HS-27A (cell line): ENCODE results near the gene RBM7.
A peak's percentile ranks its signal among the peaks of the same experiment; 100 is the strongest.

ENCODE experiments used
- DNase-seq: peaks from one replicate; pipeline ENCODE4 v3.0.0-alpha.2; 2012; ENCODE audit warnings: low read depth, missing footprints

RBM7 gene, protein sequence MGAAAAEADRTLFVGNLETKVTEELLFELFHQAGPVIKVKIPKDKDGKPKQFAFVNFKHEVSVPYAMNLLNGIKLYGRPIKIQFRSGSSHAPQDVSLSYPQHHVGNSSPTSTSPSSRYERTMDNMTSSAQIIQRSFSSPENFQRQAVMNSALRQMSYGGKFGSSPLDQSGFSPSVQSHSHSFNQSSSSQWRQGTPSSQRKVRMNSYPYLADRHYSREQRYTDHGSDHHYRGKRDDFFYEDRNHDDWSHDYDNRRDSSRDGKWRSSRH

DNA sequence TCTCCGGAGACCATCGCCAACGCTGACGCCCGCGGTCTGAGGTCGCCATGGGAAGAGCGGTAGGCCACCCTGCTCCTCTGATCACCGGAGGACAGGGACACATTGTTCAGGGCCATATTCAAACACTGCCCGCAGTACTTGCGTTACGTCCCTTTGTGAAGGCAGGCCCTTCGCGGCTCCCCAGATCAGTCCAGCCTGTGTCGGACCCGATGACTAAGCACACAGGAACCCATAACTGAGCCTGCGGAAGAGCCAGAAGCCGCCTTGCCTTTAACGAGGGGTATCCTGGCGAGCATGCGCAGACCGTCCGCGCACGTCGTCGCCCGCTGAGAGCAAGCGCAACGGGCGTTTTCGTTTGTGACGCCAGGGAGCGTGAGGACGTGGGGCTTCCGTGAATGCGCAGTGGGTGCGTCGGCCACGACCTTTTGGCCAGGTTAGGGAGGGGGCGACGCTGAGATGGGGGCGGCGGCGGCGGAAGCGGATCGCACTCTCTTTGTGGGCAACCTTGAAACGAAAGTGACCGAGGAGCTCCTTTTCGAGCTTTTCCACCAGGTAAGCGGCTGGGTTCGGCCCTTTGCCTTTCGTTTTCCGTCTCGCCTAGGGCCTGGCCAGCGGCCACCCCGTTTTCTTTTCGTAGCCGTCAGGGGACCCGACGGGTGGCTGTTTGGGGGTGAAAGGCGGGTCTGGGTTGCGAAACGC is at the start of gene RBM7, which contains the start of gene C11orf71:
Gene RBM7 (plus strand): TSS at position 451 of the 699 bp plus-strand sequence. CDS start 6 bp downstream, at position 457.
Gene C11orf71 (minus strand): TSS at position 296 of the 699 bp plus-strand sequence. CDS start 180 bp downstream, at position 116.
- peak; percentile 91 for DNase-seq

DNA sequence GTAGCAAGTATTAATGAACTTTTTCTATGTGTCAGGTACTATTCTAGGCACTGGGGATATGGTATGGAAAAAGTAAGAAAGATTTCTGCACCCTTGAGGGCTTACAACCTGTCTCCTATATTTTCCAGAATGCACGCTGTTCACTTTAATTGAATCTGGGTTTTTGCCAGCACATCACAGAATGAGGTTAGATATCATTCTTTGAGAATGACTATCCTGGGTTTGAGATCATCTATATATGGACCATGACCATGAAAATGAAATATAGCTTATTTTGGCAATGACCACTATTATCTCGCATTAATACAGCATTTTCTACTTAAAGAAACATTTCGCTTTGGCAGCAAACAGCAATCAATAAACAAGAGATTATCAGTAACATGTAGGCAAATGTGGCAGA is 47.0 kb upstream of the RBM7 start:
- DNase-seq = no peak

DNA sequence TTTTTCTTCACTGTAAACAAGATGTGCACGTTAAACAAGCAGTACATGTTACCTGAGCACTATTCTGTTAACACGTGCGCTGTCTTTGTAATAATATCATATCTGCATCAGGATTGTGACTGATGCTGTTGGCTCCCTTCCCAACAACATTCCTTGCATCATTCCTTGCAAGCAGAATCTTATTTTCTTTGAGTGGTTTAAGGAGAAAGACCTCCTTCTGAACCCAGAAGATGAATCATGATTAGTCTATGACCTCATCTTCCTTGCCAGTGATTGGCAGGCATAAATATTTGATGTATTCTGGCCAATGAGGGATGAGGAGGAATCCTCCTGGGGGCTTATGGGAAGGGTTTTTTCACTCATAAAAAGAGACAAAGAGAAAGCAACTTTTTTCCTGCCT is 46.4 kb upstream of the RBM7 start:
- DNase-seq = peak; percentile 84

DNA sequence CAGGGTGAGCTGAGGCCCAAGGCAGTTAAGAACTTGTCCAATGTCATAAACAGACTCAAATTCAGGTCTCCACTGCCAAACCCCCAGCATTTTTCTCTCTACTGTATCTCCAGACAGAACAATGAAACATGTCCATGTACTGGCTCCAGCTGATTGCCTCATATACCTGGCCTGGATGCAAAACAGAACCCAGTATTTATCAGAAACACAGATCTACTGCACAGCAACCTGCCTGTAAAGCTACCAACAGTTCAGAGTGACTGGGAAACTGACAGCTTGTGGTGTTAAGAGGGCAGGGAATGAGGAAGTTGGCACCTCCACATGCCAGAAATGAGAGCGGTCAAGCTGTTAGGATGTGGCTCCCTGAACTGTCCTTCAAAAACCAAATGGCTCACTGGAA is 41.8 kb upstream of the RBM7 start:
- no peak for DNase-seq

DNA sequence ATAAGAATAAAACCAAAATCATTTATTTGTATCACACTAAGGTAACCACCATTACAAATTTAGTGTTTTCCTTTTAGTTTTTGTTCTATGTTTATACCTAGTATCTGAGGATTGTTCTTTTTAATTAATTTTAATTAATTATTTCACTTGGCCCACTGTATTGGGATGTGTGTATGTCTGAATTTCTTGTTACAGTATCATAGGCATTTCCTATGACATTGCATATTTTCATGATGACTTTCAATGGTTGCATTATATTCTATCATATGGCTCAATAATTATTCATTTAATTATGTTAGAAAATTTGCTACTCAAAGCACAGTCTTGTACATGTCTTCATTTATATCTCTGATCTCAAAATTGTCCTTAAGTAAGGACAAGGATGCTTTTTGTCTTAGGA is 41.1 kb upstream of the RBM7 start:
- DNase-seq = no peak

DNA sequence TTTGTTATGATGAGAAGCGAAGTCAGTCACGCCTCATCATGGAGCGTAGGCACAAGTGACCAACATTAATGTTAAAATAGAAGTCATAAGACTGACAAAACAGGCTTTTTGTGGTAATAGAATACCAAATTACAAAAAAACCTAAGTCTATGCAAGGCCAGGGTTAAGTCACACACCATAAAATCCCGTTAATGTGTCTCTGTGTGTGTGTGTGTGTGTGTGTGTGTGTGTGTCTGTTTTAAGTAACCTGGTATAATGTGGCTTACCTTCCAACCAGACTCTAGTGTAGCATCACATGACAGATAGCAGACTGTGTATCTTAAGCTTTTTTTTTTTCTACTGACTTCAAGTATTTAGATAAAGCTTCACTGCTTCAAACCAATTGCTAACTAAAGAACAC is 38.1 kb upstream of the RBM7 start:
- DNase-seq = no peak

DNA sequence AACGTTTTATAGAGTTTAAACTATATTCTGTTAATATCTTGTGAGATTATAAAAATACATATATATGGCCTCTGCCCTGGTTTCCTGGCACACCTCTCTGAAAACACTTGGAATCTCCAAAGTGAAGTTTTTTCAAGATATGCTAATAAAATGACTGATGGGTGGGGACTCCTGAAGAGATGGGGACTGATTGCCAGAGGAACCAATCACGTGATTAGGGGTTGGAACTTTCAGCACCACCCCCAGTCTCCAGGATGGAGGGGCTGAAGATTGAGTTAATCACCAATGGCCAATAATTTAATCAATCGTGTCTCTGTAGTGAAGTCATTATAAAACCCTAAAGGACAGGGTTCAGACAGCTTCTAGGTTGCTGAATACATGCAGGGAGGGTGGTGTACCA is 37.5 kb upstream of the RBM7 start:
- no peak for DNase-seq

DNA sequence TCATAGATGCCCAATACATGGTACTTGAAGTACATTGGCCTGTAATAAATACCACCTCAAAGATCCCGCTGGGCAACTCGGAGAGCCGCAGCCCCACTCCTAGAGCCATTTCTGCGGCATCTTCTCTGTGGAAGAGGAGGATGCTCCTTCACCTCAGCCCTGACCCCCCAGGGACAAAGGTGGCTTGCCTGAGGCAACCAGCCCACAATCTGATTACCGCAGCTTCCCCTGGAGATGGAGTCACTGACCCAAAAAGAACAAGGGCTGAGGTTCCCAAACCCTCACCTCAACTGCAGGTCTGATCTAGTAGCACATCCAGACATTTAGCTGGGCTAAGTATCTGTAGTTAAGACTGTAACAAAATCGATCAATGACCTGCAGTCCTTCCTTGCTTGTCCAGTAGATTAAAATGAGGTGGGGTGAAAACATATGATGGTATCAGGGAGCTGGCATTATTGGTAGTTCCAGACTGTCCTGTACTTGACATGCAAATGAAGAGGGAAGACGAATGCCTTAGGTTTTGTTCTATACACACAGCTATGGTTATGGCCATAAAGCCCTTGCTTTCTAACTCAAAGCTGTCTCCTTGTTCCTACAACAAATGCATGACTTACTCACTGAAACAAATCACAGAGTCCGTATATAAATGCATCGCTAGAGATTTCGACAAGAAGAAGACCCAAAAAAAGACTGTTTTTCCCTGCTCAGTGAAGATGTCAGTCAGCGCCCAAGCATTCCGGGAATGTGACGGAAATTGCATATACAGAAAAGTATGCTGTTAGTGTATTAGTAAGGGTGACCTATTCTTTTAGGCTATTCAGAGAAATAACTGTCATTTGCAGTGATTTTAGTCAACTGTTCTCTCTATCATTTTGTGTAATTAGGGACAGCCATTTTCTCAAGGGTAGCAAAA is 33.9 kb upstream of the RBM7 start:
- peak; percentile 76 for DNase-seq

DNA sequence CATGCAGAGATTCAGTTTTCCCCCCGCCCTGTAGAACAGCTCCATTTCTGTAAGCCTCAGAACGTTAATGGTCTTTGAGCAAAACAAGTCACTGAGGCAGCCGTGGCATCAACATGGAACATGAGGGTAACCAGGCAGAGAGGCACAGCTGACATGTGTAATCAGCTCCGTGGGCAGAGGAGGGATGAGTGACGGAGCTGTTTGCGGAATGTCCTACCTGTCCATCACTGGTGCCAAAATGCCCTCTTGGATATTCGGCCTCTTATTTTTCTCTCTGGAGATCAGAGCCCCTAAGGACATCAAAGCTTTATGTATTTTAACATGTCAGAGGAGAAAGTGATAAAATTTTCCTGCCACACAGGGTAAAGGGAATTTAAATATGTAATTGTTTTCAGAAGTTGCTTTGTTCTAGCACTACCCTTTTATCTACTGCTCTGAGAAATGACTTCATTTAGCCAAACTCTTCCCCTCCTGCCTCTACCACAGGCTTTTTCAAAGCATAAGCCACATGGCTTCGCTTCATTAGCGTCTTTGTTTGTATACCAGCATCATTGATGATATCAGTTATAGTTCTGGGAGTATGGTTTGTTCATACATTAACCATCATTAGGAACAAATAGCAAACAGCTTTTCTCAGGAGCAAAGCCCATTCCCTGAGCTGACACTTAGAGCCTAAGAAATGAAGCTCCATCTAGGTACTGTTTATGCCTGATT is 33.1 kb upstream of the RBM7 start:
- no peak for DNase-seq

DNA sequence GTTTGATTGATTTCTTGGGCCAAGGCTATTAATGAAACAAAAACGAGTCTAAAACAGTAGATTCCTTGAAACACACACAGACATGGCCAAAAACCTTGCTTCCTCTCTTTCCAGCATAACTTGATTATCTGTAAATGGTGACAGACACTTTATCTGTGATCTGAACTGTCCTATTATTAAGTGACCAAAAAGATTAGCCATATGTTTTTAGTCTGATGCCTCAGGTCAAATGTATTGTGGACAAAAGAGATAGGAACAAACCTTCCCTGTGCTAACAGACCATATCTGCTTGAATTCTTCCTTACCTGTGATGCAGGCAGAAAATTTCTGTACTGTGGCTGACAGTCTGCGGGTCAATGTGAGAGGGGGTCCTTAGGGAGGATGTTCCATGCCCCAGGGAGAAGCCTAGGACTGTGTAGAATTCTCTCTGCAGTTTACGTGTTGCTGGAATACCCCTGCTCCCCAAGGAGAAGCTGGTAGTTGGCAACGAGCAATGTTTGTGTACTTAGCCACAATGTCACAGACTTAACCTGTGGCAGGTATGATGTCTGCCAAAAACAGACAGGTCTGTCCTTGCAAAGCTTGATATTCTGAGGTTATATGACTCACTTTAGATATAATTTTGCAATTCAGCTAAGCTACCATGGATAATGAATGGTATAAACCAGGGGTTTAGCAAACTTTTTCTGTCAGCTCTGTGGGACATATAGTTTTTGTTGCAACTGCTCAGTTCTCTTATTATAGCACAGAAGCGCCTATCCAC is 31.4 kb upstream of the RBM7 start:
- DNase-seq = no peak

DNA sequence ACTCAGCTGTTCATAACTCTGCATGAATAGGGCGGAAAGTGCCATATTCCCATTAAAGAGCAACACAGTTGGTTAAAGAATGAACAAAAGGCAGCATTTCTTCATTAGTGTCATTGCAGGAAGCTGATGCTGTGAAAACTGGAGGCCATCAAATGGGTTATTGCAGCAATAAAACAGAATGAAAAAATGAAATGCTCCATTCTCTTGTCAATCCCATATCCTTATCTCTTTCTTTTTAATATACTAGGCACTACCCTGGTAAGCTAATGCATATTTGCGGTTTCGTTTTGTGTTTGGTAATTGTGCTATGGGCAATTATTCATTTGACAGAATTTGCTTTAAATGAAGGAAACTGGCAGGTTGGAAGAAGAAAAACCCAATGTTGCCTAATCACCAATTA is 25.4 kb upstream of the RBM7 start:
- DNase-seq = no peak

DNA sequence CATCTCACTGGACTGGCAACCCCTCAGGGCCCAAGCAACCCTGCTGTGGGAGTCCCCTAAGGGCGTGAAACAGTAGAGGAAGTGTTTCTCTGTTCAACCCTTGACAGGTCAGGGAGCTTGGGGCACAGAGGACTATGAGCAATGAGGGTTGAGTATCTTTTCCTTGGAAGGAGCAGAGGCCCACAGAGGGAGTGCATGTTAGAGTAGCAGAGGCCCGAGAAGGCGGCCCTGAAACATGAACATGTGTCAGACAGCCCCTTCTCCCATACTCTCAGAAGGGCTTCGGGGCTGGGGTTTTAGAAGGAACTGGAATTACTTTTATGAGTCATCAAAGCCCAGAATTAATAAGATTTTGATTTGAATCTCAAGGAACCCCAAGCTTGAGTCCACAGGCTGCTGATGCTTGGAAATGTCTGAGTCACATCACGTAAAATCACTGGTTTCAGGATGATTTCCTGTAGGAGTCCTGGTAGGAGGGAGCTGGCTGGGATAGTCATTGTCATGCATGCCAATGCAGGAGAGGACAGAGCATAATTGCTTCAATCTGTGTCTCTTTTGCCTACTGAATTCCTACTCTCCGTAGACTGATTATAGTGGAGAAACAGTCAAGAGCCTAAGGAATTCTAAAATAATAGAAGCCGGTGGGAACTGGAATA is 22.7 kb upstream of the RBM7 start:
- DNase-seq = no peak

DNA sequence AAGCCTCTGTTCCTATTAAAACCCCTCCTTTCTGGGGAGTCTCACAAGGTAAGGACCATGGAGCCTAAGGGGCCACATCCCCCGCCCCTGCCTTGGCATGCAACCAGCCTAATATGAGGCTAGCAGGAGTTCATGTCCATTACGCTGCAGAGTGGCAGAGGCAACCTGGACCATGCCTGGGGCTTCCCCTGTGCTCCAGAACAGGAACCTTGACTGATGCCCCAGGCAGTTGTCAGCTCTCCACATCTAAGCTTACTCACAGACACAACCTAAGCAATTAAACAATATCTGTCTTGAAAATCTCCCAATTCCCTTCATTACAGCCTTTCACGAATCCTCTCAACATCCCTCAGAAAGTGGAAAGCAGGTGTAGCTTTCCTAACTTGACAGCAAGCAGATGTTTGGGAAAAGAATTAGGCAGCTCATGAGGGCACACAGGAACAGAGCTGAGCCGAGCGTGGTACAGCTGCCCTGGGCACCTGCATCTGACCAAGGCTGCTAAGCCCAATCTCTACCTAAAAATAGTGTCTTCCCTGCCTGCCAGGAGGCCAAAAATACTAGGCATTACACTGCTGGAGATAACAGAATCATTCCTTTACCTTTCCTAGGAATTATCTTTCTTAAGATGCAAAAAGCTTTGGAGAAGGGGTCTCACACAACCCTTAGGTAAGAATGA is 20.9 kb upstream of the RBM7 start:
- no peak for DNase-seq

DNA sequence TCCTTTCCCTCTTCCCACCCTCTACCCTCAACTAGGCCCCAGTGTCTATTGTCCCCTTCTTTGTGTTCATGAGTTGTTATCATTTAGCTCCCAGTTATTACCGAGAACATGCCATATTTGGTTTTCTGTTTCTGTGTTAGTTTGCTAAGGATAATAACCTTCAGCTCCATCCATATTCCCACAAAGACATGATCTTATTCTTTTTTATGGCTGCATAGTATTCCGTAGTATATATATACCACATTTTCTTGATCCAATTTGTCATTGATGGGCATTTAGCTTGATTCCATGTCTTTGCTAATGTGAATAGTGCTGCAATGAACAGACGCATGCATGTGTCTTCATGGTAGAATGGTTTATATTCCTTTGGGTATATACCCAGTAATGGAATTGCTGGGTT is 18.0 kb upstream of the RBM7 start:
- no peak for DNase-seq

DNA sequence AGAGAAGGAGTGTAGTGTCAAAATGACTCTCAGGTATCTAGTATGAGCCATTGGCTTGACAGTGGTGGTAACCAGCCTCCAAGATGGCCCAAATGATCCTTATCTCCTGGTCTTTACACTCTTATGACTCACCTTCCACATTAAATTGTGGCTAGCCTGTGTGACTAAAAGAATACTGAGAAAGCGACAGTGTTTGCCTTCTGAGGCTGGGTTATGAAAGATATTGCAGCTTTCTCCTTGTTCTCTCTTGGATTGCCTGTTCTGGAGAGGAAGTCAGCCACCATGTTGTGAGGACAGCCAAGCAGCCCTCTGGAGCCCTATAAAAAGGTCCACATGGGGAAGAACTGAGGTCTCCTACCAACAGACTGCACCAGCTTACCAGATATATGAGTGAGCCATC is 16.0 kb upstream of the RBM7 start:
- DNase-seq = no peak

DNA sequence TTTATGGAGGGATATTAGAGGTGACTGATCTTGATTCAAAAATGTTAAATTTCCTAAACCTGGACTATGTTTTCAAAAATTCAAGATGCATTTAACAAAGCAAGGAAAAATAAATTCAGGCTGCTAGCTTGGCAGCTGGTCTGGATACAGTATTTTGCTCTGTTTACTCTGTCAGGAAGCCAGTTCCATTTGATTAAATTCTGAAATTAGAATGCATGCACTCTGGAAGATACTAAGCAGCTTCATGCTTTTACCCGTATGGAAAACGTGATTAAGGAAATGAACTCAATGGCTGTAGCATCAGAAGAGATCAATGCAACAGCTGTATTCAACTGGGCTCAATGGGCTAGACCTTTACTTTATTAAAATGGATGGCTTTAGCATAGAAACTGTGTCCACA is 14.3 kb upstream of the RBM7 start:
- no peak for DNase-seq

DNA sequence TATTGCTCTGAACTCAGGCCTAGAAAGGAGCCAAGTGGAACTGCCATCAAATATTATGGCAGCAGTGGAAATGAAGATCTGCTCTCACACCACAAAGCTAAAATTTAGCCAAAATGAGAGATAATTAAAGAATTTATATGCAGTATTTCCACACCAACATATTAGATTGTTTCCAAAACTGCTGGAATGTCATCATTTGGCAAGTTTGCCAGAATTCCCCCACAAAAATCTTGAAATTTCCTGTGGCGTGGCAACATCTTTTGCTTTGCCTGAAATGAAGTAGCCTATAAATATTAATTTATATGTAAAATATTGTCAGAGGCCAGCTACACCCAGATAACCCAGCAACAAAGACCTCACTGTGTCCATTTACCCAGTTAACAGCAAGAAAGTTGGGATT is 13.9 kb upstream of the RBM7 start:
- DNase-seq = no peak

DNA sequence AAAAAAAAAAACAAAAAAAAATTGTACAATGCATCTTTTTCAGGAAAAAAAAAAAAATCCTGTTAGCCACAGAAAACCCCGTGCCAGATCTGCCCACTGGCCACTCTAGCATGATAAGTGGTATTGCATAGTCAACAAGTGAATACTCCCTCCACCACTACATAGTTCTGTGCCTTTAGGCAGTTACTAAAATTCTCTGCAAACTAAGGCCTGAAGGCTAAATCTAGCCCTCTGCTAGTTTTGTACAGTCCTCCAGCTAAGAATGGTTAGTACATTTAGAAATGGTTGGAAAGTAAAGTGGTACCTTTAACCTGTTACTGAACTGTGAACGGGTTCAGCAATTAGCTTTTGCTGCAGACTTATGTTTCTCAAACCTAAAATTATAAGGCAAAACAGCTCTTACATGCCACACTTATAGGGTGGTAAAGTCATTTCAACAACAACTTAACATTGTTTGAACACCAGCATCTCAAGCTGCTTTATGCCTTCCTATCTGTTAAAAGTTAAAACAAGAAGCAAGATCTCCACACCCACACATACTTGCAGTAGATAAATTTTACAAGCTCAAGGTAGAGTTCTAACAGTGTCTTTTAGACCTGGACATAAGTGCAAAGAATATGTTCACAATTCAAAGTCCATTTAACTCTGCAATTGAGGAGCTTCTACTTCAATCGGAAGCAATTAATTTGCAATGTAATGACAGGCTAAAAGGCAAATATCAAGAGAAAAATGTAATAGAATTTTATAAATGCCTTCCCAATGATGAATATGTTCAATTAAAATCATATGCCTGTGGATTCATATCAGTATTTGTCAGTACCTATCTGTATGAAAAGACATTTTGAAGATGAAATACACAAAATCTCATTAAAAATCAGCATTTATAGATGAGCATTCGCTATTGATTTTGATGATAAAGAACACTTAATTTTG is 7.5 kb upstream of the RBM7 start:
- DNase-seq = no peak

DNA sequence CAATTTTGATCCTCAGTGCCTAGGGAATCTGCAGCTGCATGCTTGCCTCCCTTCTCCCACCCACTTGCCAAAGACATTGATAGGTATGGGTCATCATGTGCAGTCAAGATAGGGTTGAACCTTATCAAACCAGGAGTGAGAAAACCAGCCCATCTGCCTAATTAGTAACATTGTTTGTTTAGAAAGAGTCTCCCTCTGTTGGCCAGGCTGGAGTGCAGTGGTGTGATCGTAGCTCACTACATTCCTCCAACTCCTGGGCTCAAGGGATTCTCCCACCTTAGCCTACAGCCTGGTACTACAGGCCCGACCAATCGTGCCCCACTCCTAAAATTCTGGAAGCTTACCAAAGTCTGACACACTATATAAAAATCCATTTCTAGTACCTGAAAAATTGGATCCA is 4.7 kb upstream of the RBM7 start:
- no peak for DNase-seq
